GM19193 (cell line): ENCODE data around the gene SCYL1.

Source experiments
- POLR2A ChIP-seq: IDR thresholded peaks from 4 replicates; pipeline ENCODE4 v1.6.1; 2011; ENCODE audit not compliant: insufficient read depth, insufficient read length; ENCODE audit errors: extremely low read depth

The SCYL1 gene

GRCh38 chr11:65576232-65576866, 51.5 kb downstream of the SCYL1 start:
- TF ChIP-seq POLR2A: no peak

GRCh38 chr11:65576867-65577755, 52.2 kb downstream of the SCYL1 start:
- TF ChIP-seq POLR2A: no peak

DNA sequence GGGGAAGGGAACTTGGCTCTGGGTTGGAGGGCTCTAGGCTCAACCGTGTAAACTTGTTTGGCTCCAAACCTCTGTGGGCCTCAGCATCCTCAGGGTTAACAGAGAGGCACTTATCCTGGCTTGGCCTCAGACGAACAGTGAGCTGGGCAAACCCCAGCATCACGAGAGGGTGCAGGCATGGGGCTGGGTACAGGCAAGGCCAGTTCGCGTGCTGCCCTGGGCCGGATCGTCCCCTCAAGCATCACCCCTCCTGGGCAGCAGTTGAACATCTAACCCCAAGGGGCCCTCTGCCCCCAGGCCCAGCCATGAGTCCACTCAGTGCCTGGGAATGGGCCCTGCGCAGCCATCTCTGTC, 52.9 kb downstream of the SCYL1 start:
- no peak for TF ChIP-seq POLR2A

GRCh38 chr11:65578134-65578533, 53.3 kb downstream of the SCYL1 start:
- TF ChIP-seq POLR2A: no peak

GRCh38 chr11:65578667-65579066, 53.8 kb downstream of the SCYL1 start:
- no peak for TF ChIP-seq POLR2A

DNA sequence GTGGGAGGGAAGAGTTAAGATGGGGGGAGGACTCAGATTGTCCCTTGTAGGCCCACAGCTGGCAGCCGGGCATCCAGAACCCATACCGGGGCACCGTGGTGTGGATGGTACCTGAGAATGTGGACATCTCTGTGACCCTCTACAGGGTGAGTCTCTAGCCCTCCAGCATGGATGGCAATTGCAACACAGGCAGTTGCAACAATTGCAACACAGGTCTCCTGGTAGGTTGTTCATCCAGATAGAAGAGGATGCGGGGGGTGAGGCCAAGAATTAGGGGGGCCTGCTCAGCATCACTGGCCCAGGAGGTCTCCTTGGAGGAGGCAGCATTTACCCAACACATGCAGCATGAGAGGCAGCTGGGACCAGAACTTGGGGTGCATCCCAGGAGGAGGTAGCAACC, 54.4 kb downstream of the SCYL1 start:
- no peak for TF ChIP-seq POLR2A

- TF ChIP-seq POLR2A: no peak
These were observed 55.3 kb downstream of the SCYL1 start for GRCh38 chr11:65580031-65580692.

DNA sequence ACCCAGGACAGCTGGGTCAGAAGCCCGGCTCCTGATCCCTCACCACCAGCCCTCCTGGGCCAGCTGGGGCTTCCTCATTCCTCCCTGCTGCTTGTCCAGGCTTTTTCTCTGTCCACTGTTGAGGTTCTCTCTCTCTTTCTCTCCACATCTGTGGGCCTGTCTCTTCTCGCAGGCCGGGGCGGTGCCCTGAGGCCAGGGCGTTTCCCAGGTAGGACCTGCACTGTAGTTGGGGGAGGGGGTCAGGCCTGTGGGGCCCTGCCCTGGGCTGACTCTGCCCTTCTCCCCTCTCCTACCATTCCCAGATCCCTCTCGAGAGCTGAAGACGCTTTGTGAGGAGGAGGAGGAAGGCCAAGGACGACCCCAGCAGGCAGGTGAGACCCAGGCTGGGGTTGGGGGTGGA, 55.9 kb downstream of the SCYL1 start:
- no peak for TF ChIP-seq POLR2A

- no peak for TF ChIP-seq POLR2A
These were observed 57.0 kb downstream of the SCYL1 start for GRCh38 chr11:65581928-65582327.

DNA sequence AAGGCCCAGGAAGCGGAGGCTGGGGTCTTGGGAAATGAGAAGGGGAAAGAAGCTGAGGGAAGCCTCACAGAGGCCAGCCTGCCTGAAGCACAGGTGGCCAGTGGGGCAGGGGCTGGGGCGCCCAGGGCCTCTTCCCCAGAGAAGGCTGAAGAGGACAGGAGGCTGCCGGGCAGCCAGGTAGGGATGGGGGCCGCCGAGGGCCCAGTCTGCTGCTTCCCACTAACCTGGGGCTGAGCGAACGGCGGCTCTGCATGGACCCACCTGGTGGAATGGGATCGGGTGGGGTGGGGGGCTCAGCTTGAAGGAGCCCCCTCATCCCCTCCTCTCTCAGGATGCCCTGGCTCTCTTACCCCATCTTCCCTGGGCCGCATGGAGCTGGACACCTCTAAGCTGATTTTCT, 58.7 kb downstream of the SCYL1 start:
- TF ChIP-seq POLR2A: no peak

DNA sequence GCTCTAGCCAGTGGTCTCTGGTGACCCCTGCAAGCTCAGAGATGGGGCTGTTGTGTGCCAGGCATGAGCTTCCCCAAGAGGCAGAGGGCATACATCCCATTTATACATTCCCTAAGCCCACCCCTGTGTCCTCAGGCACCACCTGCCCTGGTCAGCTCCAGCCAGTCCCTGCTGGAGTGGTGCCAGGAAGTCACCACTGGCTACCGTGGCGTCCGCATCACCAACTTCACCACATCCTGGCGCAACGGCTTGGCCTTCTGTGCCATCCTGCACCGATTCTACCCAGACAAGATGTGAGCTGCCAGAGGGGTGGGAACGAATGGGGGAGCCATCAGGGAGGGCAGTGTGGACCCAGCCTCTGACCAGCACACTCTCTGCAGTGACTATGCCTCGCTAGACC, 59.2 kb downstream of the SCYL1 start:
- no peak for TF ChIP-seq POLR2A

GRCh38 chr11:65584723-65585171, 59.9 kb downstream of the SCYL1 start:
- TF ChIP-seq POLR2A: no peak

- no peak for TF ChIP-seq POLR2A
These were observed 60.7 kb downstream of the SCYL1 start for GRCh38 chr11:65585396-65586246.

GRCh38 chr11:65586247-65586630, 61.4 kb downstream of the SCYL1 start:
- TF ChIP-seq POLR2A: no peak

DNA sequence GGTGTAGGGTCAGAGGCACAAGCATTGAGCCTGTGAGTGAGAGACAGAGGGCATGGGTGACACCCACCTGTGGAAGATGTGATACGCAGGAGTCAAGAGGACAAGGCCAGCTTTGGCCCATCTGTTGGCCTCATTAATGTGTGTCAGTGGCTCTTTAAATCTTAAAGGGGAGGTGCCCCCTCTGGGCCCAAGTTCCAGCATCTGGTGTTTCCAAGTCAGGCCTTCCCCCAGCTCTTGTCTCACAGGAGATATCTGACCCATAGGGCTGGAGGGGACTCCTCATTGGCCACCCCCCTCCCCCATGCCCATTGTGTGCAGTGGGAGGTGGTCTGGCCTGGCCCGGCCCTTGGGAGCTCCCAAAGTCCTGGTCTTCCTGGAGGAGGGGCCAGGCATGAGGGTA, 61.8 kb downstream of the SCYL1 start:
- no peak for TF ChIP-seq POLR2A
